B cell (primary cell): ENCODE measurements around the gene EDN1. TPM values are rescaled to one million over a fixed set of nuclear protein-coding genes. Genes with fewer than 3 reads are reported as not detected.

ENCODE experiments used
- ATAC-seq: fragments of 200-7000 bp; cut with Tn5 transposase; one replicate; pipeline ENCODE4 v1.10.0; 2021; ENCODE audit warnings: low read depth, mild to moderate bottlenecking, moderate number of reproducible peaks, moderate library complexity
- CTCF ChIA-PET: fragments of 350-600 bp; sonication (Branson Sonifier 250); formaldehyde crosslinking; loops from one replicate; lab custom pipeline; 2021; ENCODE audit warnings: antibody characterized with exemption, inconsistent platforms; lab: Charles Lee
- POLR2A ChIA-PET: fragments of 350-600 bp; sonication (Branson Sonifier 250); formaldehyde crosslinking; loops from one replicate; lab custom pipeline; 2021; ENCODE audit warnings: antibody characterized with exemption; lab: Charles Lee
- DNase-seq: peaks from one replicate; pipeline ENCODE4 v3.0.0; 2013
- H2AFZ ChIP-seq: 2 replicates; pipeline ENCODE4 v1.6.1; 2012; ENCODE audit warnings: mild to moderate bottlenecking, low read depth, low read length; ENCODE audit not compliant: insufficient read depth, poor library complexity, severe bottlenecking
- H3K27ac ChIP-seq, 2 donors: 1 replicate in 1 of 2; 2 replicates in 1 of 2; pipeline ENCODE4 v1.5.1; 2012 to 2013; ENCODE audit warnings: low read length in 2 of 2, mild to moderate bottlenecking in 2 of 2, moderate library complexity in 1 of 2
- H3K27me3 ChIP-seq, 4 experiments: fragments of 200-600 bp in 1 of 4; sonication (generic) in 1 of 4; replicated peaks in 1 of 4; 1 replicate in 2 of 4; 2 replicates in 2 of 4; pipeline versions ENCODE4 v1.6.1 to v1.7.0; 2013 to 2016; ENCODE audit warnings: low read length in 3 of 4, mild to moderate bottlenecking in 2 of 4, mixed read lengths in 1 of 4, moderate library complexity in 1 of 4; ENCODE audit not compliant: insufficient read depth in 4 of 4, control insufficient read depth in 3 of 4; ENCODE audit errors: control extremely low read depth in 1 of 4
- H3K36me3 ChIP-seq, 2 experiments: replicated peaks in 1 of 2; 1 replicate in 1 of 2; 2 replicates in 1 of 2; pipeline versions ENCODE4 v1.6.1 to v1.7.1; 2013; ENCODE audit warnings: low read length in 1 of 2; ENCODE audit not compliant: insufficient read depth in 2 of 2, control insufficient read depth in 1 of 2; ENCODE audit errors: control extremely low read depth in 1 of 2, extremely low read depth in 1 of 2
- H3K4me1 ChIP-seq, 2 donors: fragments of 200-600 bp in 1 of 2; sonication (generic) in 1 of 2; 1 replicate in 1 of 2; 2 replicates in 1 of 2; pipeline versions ENCODE4 v1.5.1 to v1.6.1; 2013 to 2017; ENCODE audit warnings: low read length in 2 of 2; ENCODE audit not compliant: control insufficient read depth in 2 of 2, insufficient read depth in 2 of 2
- H3K4me2 ChIP-seq: replicated peaks from 2 replicates; pipeline ENCODE3; 2012; ENCODE audit warnings: mild to moderate bottlenecking, low read depth, low read length; ENCODE audit not compliant: poor library complexity, severe bottlenecking
- H3K4me3 ChIP-seq, 5 experiments: fragments of 200-600 bp in 1 of 5; sonication (generic) in 1 of 5; 1 replicate in 3 of 5; 2 replicates in 2 of 5; pipeline versions ENCODE4 v1.5.1 to v1.7.0; 2011 to 2016; ENCODE audit warnings: low read length in 4 of 5, mild to moderate bottlenecking in 4 of 5, low read depth in 2 of 5, control low read depth in 1 of 5, moderate library complexity in 1 of 5; ENCODE audit not compliant: insufficient read depth in 1 of 5; ENCODE audit errors: control extremely low read depth in 1 of 5, extremely low read depth in 1 of 5
- H3K79me2 ChIP-seq: fragments of 200-600 bp; sonication (generic); one replicate; pipeline ENCODE4 v1.6.0; 2016; ENCODE audit warnings: low read length; ENCODE audit not compliant: control insufficient read depth, insufficient read depth
- H3K9ac ChIP-seq: fragments of 200-600 bp; sonication (generic); 2 replicates; pipeline ENCODE4 v1.6.1; 2017; ENCODE audit warnings: mild to moderate bottlenecking, low read length, moderate library complexity
- H3K9me3 ChIP-seq, 3 donors: one replicate each; pipeline versions ENCODE4 v1.6.1 to v1.7.1; 2013; ENCODE audit warnings: low read length in 2 of 3; ENCODE audit not compliant: control insufficient read depth in 2 of 3, insufficient read depth in 1 of 3; ENCODE audit errors: control extremely low read depth in 1 of 3
- H4K20me1 ChIP-seq: 2 replicates; pipeline ENCODE4 v1.6.0; 2012; ENCODE audit warnings: mild to moderate bottlenecking, low read length; ENCODE audit not compliant: insufficient read depth, control insufficient read depth, poor library complexity, severe bottlenecking
- H3K27ac Mint-ChIP-seq: one replicate; pipeline ENCODE4 v1.8.0; 2021; ENCODE audit warnings: mixed read lengths
- H3K27me3 Mint-ChIP-seq: one replicate; pipeline ENCODE4 v1.8.0; 2021; ENCODE audit warnings: mixed read lengths
- H3K4me1 Mint-ChIP-seq: one replicate; pipeline ENCODE4 v1.8.0; 2021; ENCODE audit warnings: mixed read lengths
- H3K4me3 Mint-ChIP-seq: one replicate; pipeline ENCODE4 v1.8.0; 2021; ENCODE audit warnings: mixed read lengths
- H3K9me3 Mint-ChIP-seq: one replicate; pipeline ENCODE4 v1.8.0; 2022; ENCODE audit warnings: mixed read lengths; ENCODE audit not compliant: insufficient read depth
- EZH2 ChIP-seq: IDR thresholded peaks from 2 replicates; pipeline ENCODE4 v1.6.1; 2012; ENCODE audit warnings: borderline replicate concordance, low read depth, mild to moderate bottlenecking, moderate library complexity, low read length; ENCODE audit not compliant: insufficient read depth, poor library complexity, severe bottlenecking
- WGBS: methylation state at CpG from one replicate; pipeline ENCODE4 v1.1.5; 2013; ENCODE audit warnings: missing lambda C conversion rate; ENCODE audit not compliant: insufficient coverage; 5-methylcytosine and 5-hydroxymethylcytosine counted together
- intact Hi-C: fragments of 100-400 bp; cut with micrococcal nuclease; formaldehyde crosslinking; loops from one replicate; pipeline ENCODE4 v1.10.0; 2022
- polyA plus RNA-seq: library from polyadenylated mRNA; depleted of rRNA; stranded (reverse); fragments of >200 nt; gene quantifications from 2 replicates; pipeline ENCODE4 v1.2.3, GENCODE V29; 2012
- total RNA-seq, 2 donors: library from RNA; stranded (reverse); fragments of 120-200 nt in 1 of 2; gene quantifications; 1 replicate in 1 of 2; 2 replicates in 1 of 2; pipeline versions ENCODE4 v1.2.3 to v1.2.4, GENCODE V29; 2013 to 2022
- TF ChIP-seq, protein P1 (sequence below): fragments of 200-600 bp; IDR thresholded peaks from one replicate; pipeline ENCODE4 v1.8.0; 2022; ENCODE audit warnings: antibody characterized with exemption, mild to moderate bottlenecking

The EDN1 gene
- total and polyA plus RNA-seq, 2 donors (not counting 1 experiment from before 2014, with no cell fraction given) = 1.4 to 2.1 TPM

DNA sequence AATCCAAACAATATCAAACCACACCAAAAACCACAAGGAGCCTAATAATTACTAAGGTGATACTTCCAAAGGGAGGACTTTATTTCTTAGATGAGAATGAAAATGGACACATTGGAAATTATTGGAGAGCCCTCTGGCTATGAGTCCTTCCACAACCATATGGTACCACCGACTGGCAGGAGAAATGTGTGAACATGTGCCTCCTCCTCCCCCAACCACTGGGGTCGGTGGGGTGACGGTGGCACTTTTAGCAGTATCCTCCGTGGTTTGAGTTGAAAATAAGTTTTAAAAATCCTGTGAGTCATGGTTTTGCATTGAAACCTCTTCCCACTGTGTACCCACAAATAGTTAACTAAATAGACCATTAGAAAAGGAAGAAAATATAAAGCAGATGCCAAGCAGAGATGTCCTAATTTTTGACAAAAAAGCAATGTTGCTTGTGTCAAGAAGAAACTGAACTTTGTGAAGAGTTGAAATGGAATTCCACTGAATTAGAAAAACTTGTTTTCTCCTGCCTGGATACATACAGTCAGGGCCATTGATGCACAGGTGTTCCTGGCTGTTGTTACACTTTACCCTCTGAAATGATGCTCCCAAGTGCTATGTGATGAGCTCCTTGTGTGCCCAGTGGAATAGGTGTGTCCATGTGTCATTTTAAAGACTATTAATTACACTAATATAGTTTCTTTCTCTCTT, 3.2 kb downstream of the EDN1 start:
- no peak for DNase-seq
- Histone ChIP-seq H3K79me2 (no peaks in the 10 kb centered on the region), H3K36me3 (no peaks in the 10 kb centered on the region), H3K4me3 (no peak overlapping the region), H3K4me1 (peaks cover 7 to 14% of the 10 kb centered on the region in 2 donors), H3K27ac (no peak overlapping the region), H3K27me3 (peaks cover 0 to 31% (median 18%) of the 10 kb centered on the region in 4 experiments), H3K9ac (no peak overlapping the region), H4K20me1 (no peaks in the 10 kb centered on the region), H2AFZ (no peak overlapping the region), H3K9me3 (no peaks in the 10 kb centered on the region), H3K4me2 (no peak overlapping the region)
- peaks cover 17% of the 10 kb centered on the region for H3K4me1 Mint-ChIP-seq
- CTCF ChIA-PET = no interaction called here
- WGBS = no CpG with 5 or more reads among the region's 4 CpGs
- TF ChIP-seq, protein P1, sequence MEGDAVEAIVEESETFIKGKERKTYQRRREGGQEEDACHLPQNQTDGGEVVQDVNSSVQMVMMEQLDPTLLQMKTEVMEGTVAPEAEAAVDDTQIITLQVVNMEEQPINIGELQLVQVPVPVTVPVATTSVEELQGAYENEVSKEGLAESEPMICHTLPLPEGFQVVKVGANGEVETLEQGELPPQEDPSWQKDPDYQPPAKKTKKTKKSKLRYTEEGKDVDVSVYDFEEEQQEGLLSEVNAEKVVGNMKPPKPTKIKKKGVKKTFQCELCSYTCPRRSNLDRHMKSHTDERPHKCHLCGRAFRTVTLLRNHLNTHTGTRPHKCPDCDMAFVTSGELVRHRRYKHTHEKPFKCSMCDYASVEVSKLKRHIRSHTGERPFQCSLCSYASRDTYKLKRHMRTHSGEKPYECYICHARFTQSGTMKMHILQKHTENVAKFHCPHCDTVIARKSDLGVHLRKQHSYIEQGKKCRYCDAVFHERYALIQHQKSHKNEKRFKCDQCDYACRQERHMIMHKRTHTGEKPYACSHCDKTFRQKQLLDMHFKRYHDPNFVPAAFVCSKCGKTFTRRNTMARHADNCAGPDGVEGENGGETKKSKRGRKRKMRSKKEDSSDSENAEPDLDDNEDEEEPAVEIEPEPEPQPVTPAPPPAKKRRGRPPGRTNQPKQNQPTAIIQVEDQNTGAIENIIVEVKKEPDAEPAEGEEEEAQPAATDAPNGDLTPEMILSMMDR = no peak
- no peak for TF ChIP-seq EZH2
- POLR2A ChIA-PET = no interaction called here
- H3K4me3 Mint-ChIP-seq = no peak overlapping the region
- intact Hi-C loops = loop anchor here (5.0 kb wide), 1 partner anchor 309 kb away; no protein-coding TSS in a partner anchor
- H3K27ac Mint-ChIP-seq = no peak overlapping the region
- H3K9me3 Mint-ChIP-seq = no peaks in the 10 kb centered on the region
- no peak for ATAC-seq
- H3K27me3 Mint-ChIP-seq = peaks cover 49% of the 10 kb centered on the region
